ENCODE results near the gene SLC25A17.
"Not testable (repeated sequence)": the region's sequence is repeated elsewhere in the genome, so short reads cannot be mapped to it uniquely, and the experiment has no call there.

The SLC25A17 gene

DNA sequence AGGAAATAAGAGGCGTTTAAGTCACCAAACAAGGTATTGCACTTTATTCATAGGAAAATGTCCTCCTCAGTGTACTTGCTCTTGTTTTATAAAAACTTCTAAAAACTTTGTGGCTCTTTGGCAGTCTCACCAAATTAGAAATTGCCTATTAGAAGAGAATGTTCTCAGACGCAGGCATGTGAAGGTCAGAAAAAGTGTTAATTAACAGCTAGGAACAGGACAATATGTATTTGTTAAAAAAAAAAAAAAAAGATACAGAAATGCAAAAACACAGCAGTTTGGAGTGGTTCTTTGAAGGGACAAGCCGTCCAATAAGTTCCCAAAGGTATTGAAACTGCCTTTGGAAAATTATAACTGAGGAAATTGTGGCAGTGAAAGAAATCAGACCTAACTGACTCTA is 67.9 kb downstream of the SLC25A17 start:
- DNase-seq: no peak

DNA sequence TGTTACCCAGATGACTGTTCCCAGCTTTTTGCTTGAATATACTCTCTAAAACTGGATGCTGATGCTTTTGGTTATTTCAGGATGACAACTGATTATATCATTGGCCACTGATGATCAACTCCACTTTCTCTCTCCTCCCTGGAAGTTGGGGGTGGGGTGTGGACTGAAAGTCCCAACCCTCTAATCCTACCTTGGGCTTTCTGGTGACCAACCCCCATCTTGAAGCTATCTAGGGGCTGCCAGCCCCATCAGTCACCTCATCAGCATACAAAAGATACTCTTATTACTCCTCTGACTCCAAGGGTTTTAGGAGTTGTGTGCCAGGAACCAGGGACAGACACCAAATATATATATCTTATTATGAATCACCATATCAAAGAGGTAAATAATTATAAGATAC is 69.3 kb downstream of the SLC25A17 start:
- no peak for DNase-seq

GRCh38 chr22:40748388-40749355 is 70.5 kb downstream of the SLC25A17 start:
- DNase-seq: no peak

- no peak for DNase-seq
These were observed 71.8 kb downstream of the SLC25A17 start for GRCh38 chr22:40747361-40747760.

- no peak for DNase-seq
These were observed 72.5 kb downstream of the SLC25A17 start for GRCh38 chr22:40746428-40747220.

DNA sequence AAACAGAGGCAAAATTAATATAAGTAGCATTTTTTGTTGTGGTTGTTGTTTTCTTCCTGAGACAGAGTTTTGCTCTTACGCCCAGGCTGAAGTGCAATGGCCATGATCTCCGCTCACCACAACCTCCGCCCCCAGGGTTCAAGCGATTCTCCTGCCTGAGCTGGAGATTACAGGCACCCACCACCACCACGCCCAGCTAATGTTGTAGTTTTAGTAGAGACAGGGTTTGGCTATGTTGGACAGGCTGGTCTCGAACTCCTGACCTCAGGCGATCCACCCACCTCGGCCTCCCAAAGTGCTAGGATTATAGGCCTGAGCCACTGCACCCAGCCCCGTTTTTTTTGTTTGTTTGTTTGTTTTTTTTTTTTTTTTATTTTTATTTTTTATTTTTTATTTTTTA is 75.4 kb downstream of the SLC25A17 start:
- DNase-seq: no peak

- DNase-seq: no peak
These were observed 78.0 kb downstream of the SLC25A17 start for GRCh38 chr22:40741116-40741515.

DNA sequence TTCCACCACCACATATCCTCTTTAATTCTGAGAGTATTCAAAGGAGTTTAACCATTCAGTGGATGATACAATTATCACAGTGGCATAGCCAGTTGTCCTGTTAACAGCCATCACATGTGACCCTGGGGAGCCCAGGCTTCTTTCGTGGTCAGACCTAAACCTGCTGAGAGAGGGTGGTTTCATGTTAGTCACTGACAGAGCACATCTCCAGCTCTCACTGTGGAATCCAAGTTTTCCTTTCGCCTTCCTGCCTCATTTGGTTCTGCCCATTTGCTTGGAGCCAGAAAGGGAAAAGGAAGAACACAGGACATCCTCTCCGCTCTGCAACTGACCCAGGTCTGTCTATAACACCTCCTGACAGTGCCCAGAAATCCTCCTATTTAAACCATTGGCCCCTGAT is 79.4 kb downstream of the SLC25A17 start:
- DNase-seq: no peak

- DNase-seq: no peak
These were observed 85.2 kb downstream of the SLC25A17 start for GRCh38 chr22:40733919-40734318.

DNA sequence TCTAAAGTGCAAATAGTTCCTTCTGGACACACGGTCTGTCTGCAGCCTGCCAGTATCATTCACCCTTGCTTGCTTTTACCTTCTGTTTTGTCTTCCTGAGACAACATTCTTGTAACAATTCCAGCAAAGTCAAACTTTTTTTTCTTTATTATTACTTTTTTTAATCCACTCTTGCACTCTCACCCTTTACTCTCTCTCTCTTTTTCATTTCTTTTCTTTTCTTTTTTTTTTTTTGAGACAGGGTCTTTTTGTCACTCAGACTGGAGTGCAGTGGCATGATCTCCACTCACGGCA is 86.2 kb downstream of the SLC25A17 start:
- no peak for DNase-seq

GRCh38 chr22:40729284-40729683 is 89.9 kb downstream of the SLC25A17 start:
- no peak for DNase-seq

DNA sequence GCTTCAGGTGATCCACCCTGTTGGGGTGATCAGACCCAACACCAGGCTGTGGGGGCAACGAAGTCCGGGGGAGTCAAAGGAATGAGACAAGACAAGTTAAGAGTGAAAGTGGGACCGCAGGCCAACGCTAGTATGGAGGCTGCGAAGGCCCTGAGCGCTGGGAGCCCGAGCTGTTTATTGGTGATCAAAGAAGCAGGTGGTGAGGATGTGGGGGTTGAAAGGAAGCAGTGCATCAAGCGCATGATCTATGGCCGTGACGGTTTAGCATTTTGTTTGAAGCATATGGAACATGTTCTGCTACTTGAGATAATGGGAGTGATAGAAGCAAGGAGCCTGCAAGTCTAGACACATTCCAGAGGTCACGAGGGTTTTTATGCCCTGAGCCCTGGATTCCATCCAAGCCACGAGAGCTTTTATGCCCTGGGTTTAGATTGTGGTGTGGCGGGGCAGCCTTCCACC is 90.4 kb downstream of the SLC25A17 start:
- peak; percentile 62 for DNase-seq

- DNase-seq: no peak
These were observed 91.1 kb downstream of the SLC25A17 start for GRCh38 chr22:40727964-40728615.

GRCh38 chr22:40727070-40727963 is 91.8 kb downstream of the SLC25A17 start:
- DNase-seq: peak; percentile 48

DNA sequence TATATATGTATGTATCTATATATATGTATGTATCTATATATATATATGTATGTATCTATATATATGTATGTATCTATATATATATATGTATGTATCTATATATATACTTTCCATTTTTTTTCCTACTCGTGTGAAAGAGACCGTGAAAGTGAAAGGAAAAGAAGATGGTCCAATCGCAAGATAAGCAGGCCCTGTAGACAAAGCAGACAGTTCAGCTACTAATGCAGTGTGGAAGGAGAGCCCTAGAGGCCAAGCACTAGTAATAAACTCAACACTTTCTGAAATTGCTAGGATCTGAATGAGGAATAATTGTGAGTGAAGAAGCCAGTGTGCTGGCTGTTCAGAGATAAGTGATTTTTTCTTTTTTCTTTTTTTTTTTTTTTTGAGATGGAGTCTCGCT is 92.6 kb downstream of the SLC25A17 start:
- no peak for DNase-seq

DNA sequence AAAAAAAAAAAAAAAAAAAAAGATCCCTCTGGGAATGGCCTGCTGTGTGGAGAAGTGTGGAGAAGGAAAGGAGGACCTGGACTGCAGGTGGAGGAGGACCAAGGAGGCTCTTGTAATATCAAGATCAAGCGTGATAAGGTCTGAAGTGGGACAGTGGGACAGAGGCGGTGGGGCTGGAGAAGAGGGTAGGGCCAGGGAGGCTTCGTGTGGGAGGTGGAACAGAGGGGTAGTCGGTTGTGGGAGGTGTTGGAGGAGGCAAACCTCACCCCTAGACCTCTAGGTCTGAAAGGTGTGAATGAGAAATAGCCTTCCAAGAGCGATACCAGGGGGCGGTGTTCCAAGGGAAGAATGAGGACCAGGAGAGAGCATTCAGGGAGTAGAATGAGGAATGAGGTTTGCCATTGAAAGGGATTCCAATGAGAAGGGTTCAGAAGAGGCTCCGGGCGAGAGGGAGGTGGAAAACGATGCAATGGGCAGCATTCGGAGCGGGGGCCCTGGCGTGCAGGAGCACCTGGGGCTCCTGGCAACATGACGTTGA is 95.7 kb downstream of the SLC25A17 start:
- DNase-seq: no peak

- no peak for DNase-seq
These were observed 97.9 kb downstream of the SLC25A17 start for GRCh38 chr22:40721266-40721665.

DNA sequence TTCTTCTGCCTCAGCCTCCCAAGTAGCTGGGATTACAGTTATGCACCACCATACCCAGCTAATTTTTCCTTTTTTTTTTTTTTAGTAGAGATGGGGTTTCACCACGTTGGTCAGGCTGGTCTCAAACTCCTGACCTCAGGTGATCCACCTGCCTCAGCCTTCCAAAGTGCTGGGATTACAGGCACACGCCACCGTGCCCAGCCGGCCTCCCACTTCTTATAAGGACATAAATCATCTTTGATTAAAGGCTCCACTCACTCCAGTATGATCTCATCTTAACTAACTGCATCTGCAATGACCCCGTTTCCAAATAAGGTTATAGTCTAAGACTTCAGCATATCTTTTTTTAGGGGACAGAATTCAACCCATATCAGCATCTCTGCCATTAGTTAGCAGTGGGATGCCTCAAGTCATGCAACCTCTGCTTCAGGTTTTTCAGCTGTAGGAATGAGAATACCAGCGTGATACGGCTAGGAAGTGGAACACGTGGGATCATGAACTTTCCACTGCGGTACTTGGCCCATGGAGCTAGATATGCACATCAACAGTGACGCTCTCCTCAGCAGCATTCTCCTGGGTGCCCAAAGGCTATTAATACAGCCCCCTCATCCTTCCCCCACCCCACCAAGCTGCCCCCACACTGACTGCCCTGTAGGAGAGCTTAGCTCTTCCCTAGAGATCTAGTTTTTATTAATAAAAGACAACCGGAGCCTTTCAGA is 98.4 kb downstream of the SLC25A17 start:
- DNase-seq: no peak

GRCh38 chr22:40720156-40720537 is 99.0 kb downstream of the SLC25A17 start:
- not testable (repeated sequence) for DNase-seq

All from activated T-cell treated with anti-CD3 and anti-CD28 coated beads, Interleukin-2, amount 50 U/mL, for 1 hour (primary cell).